H1 (cell line): ENCODE results near the gene RELA. TPM values are rescaled to one million over a fixed set of nuclear protein-coding genes. Genes with fewer than 3 reads are reported as not detected.

Source experiments
- CTCF ChIA-PET: fragments of 300-600 bp; sonication (Branson Sonifier 250); formaldehyde crosslinking; loops from one replicate; lab custom pipeline; 2021; ENCODE audit not compliant: partially characterized antibody; lab: Charles Lee
- POLR2A ChIA-PET: fragments of 300-600 bp; sonication (Branson Sonifier 250); formaldehyde crosslinking; loops from one replicate; lab custom pipeline; 2021; ENCODE audit warnings: inconsistent platforms; ENCODE audit not compliant: partially characterized antibody; lab: Charles Lee
- DNase-seq, 2 experiments: peaks; one replicate each; pipeline versions ENCODE4 v3.0.0 to v3.0.0-alpha.2; 2010 to 2022; ENCODE audit warnings: low spot score in 2 of 2, low read depth in 1 of 2, mixed read lengths in 1 of 2
- FAIRE-seq: peaks from 2 replicates; lab custom pipeline; 2011; peaks lifted over from hg19 to GRCh38; lab: Jason Lieb, UNC
- H2AFZ ChIP-seq: 2 replicates; pipeline ENCODE4 v1.8.1; 2012; ENCODE audit warnings: low read length, inconsistent platforms
- H2AK5ac ChIP-seq: 2 replicates; pipeline ENCODE4 v1.6.1; 2013; ENCODE audit warnings: low read depth, low read length
- H2BK120ac ChIP-seq: replicated peaks from 2 replicates; pipeline ENCODE3; 2013; ENCODE audit warnings: low read depth, low read length, inconsistent platforms
- H2BK12ac ChIP-seq: 2 replicates; pipeline ENCODE4 v1.6.1; 2013; ENCODE audit warnings: low read depth, low read length
- H2BK15ac ChIP-seq: 2 replicates; pipeline ENCODE4 v1.6.1; 2013; ENCODE audit warnings: low read length
- H2BK20ac ChIP-seq: 2 replicates; pipeline ENCODE4 v1.6.1; 2013; ENCODE audit warnings: low read length
- H2BK5ac ChIP-seq: 2 replicates; pipeline ENCODE4 v1.6.1; 2013; ENCODE audit warnings: low read depth, low read length
- H3K14ac ChIP-seq: 2 replicates; pipeline ENCODE4 v1.6.1; 2013; ENCODE audit warnings: inconsistent platforms; ENCODE audit not compliant: insufficient read length
- H3K18ac ChIP-seq: 2 replicates; pipeline ENCODE4 v1.6.1; 2013; ENCODE audit warnings: low read length; ENCODE audit errors: extremely low read depth
- H3K23ac ChIP-seq: 2 replicates; pipeline ENCODE4 v1.6.1; 2013; ENCODE audit warnings: inconsistent platforms; ENCODE audit not compliant: insufficient read length
- H3K23me2 ChIP-seq: 2 replicates; pipeline ENCODE4 v1.6.1; 2013; ENCODE audit warnings: low read depth, low read length
- H3K27ac ChIP-seq: 2 replicates; pipeline ENCODE4 v1.6.1; 2011; ENCODE audit warnings: low read depth, low read length, inconsistent platforms
- H3K27me3 ChIP-seq, 4 experiments: replicated peaks in 1 of 4; 1 replicate in 1 of 4; 2 replicates in 3 of 4; pipeline versions ENCODE4 v1.6.1 to v1.8.1; 2011 to 2013; ENCODE audit warnings: low read length in 3 of 4, mild to moderate bottlenecking in 3 of 4, inconsistent platforms in 2 of 4, mixed read lengths in 2 of 4, moderate library complexity in 1 of 4; ENCODE audit not compliant: control insufficient read depth in 3 of 4, insufficient read depth in 3 of 4; ENCODE audit errors: extremely low read depth in 1 of 4
- H3K36me3 ChIP-seq, 4 experiments: 2 replicates each; pipeline versions ENCODE4 v1.6.1 to v1.8.1; 2011 to 2013; ENCODE audit warnings: mild to moderate bottlenecking in 4 of 4, low read length in 3 of 4, moderate library complexity in 2 of 4, control low read depth in 1 of 4, inconsistent platforms in 1 of 4; ENCODE audit not compliant: insufficient read depth in 4 of 4, control insufficient read depth in 2 of 4
- H3K4ac ChIP-seq: replicated peaks from 2 replicates; pipeline ENCODE3; 2013; ENCODE audit warnings: low read length, low read depth, mixed read lengths, inconsistent platforms; ENCODE audit not compliant: insufficient read length
- H3K4me1 ChIP-seq, 4 experiments: replicated peaks in 1 of 4; 1 replicate in 1 of 4; 2 replicates in 3 of 4; pipeline versions ENCODE4 v1.6.1 to v1.8.1; 2011 to 2013; ENCODE audit warnings: low read length in 3 of 4, inconsistent platforms in 2 of 4, mixed read lengths in 1 of 4; ENCODE audit not compliant: insufficient read depth in 4 of 4, control insufficient read depth in 3 of 4
- H3K4me2 ChIP-seq, 2 experiments: 2 replicates each; pipeline versions ENCODE4 v1.6.1 to v1.8.1; 2011 to 2013; ENCODE audit warnings: low read depth in 2 of 2, low read length in 2 of 2, control low read depth in 1 of 2, inconsistent platforms in 1 of 2, mild to moderate bottlenecking in 1 of 2; ENCODE audit not compliant: insufficient read depth in 1 of 2
- H3K4me3 ChIP-seq, 4 experiments: fragments of 200-600, 300-600 bp in 1 of 4; sonication (generic), shearing (Covaris generic), sonication (Bioruptor Twin) in 1 of 4; 2 replicates each; pipeline versions ENCODE4 v1.5.1 to v1.8.1; 2011 to 2016; ENCODE audit warnings: low read length in 4 of 4, low read depth in 3 of 4, control low read depth in 2 of 4, inconsistent platforms in 2 of 4, mild to moderate bottlenecking in 2 of 4, mixed read lengths in 1 of 4, moderate library complexity in 1 of 4; ENCODE audit not compliant: insufficient read depth in 2 of 4; ENCODE audit errors: extremely low read depth in 1 of 4
- H3K56ac ChIP-seq: replicated peaks from 2 replicates; pipeline ENCODE3; 2013; ENCODE audit warnings: low read depth, mild to moderate bottlenecking, mixed read lengths, low read length, inconsistent platforms; ENCODE audit not compliant: insufficient read length
- H3K79me1 ChIP-seq: 2 replicates; pipeline ENCODE4 v1.6.1; 2013; ENCODE audit warnings: low read depth, low read length, control low read depth
- H3K79me2 ChIP-seq, 2 experiments: 2 replicates each; pipeline versions ENCODE4 v1.6.1 to v1.8.1; 2012 to 2013; ENCODE audit warnings: low read length in 2 of 2, mild to moderate bottlenecking in 2 of 2, inconsistent platforms in 1 of 2; ENCODE audit not compliant: insufficient read depth in 2 of 2, control insufficient read depth in 1 of 2
- H3K9ac ChIP-seq, 4 experiments: replicated peaks in 1 of 4; 1 replicate in 1 of 4; 2 replicates in 3 of 4; pipeline versions ENCODE4 v1.6.1 to v1.8.1; 2011 to 2013; ENCODE audit warnings: low read depth in 3 of 4, low read length in 3 of 4, control low read depth in 2 of 4, mild to moderate bottlenecking in 2 of 4, moderate library complexity in 2 of 4, inconsistent platforms in 1 of 4; ENCODE audit errors: extremely low read depth in 1 of 4
- H3K9me3 ChIP-seq, 2 experiments: 2 replicates each; pipeline versions ENCODE4 v1.6.1 to v1.8.1; 2012 to 2013; ENCODE audit warnings: mild to moderate bottlenecking in 2 of 2, moderate library complexity in 2 of 2, control low read depth in 1 of 2, inconsistent platforms in 1 of 2, low read depth in 1 of 2, low read length in 1 of 2, mixed read lengths in 1 of 2; ENCODE audit not compliant: insufficient read depth in 2 of 2
- H4K20me1 ChIP-seq, 2 experiments: replicated peaks in 1 of 2; 2 replicates each; pipeline versions ENCODE3 to v1.8.1; 2011 to 2013; ENCODE audit warnings: inconsistent platforms in 2 of 2, low read length in 2 of 2, mild to moderate bottlenecking in 1 of 2; ENCODE audit not compliant: insufficient read depth in 2 of 2, control insufficient read depth in 1 of 2
- H4K5ac ChIP-seq: 2 replicates; pipeline ENCODE4 v1.6.1; 2013; ENCODE audit warnings: low read length, low read depth, mixed read lengths, inconsistent platforms; ENCODE audit not compliant: insufficient read length
- H4K8ac ChIP-seq: 2 replicates; pipeline ENCODE4 v1.8.0; 2013; ENCODE audit warnings: mild to moderate bottlenecking, moderate library complexity, low read length, inconsistent platforms; ENCODE audit not compliant: insufficient read depth; ENCODE audit errors: extremely low read depth
- H4K91ac ChIP-seq: replicated peaks from 2 replicates; pipeline ENCODE3; 2013; ENCODE audit warnings: low read length, mixed read lengths, inconsistent platforms; ENCODE audit not compliant: insufficient read length
- ASH2L ChIP-seq: fragments of 200-600, 300-600 bp; sonication (generic); IDR thresholded peaks from one replicate; pipeline ENCODE4 v1.7.1; 2017; ENCODE audit warnings: low read length
- BACH1 ChIP-seq: IDR thresholded peaks from 2 replicates; pipeline ENCODE4 v1.6.1; 2012; ENCODE audit warnings: low read length, improper control_type of control experiment
- CEBPB ChIP-seq: IDR thresholded peaks from 2 replicates; pipeline ENCODE4 v1.6.1; 2012; ENCODE audit warnings: low read depth, low read length
- GABPA ChIP-seq: IDR thresholded peaks from 2 replicates; pipeline ENCODE4 v1.6.1; 2011; ENCODE audit warnings: mild to moderate bottlenecking, low read length, moderate library complexity, borderline replicate concordance; ENCODE audit not compliant: insufficient read depth
- GTF2F1 ChIP-seq: IDR thresholded peaks from 2 replicates; pipeline ENCODE4 v1.6.1; 2012; ENCODE audit warnings: low read depth, low read length, improper control_type of control experiment, borderline replicate concordance
- HDAC6 ChIP-seq: IDR thresholded peaks from one replicate; pipeline ENCODE4 v1.7.1; 2012; ENCODE audit warnings: low read depth, mild to moderate bottlenecking, inconsistent platforms, low read length, moderate library complexity
- SIX5 ChIP-seq: IDR thresholded peaks from 2 replicates; pipeline ENCODE4 v1.6.1; 2011; ENCODE audit warnings: mild to moderate bottlenecking, low read depth, low read length
- SRF ChIP-seq: IDR thresholded peaks from 2 replicates; pipeline ENCODE4 v1.6.1; 2011; ENCODE audit warnings: mild to moderate bottlenecking, low read depth, low read length, moderate library complexity
- TBP ChIP-seq: IDR thresholded peaks from 2 replicates; pipeline ENCODE4 v1.6.1; 2011; ENCODE audit warnings: low read depth, low read length, improper control_type of control experiment
- WGBS, 2 experiments: shearing (Covaris generic) in 1 of 2; methylation state at CpG; one replicate each; pipeline versions ENCODE4 v1.1.6 to v1.1.7; 2013 to 2015; ENCODE audit warnings: low lambda C conversion rate in 2 of 2, mixed read lengths in 2 of 2, inconsistent platforms in 1 of 2, low coverage in 1 of 2, missing lambda C conversion rate in 1 of 2; ENCODE audit not compliant: insufficient replicate concordance in 2 of 2, insufficient coverage in 1 of 2, insufficient read length in 1 of 2; ENCODE audit errors: extremely low coverage in 1 of 2, missing lambda C conversion rate in 1 of 2; 5-methylcytosine and 5-hydroxymethylcytosine counted together
- polyA plus RNA-seq, 7 experiments: library from polyadenylated mRNA; depleted of rRNA in 3 of 7; stranded (reverse) in 5 of 7; unstranded in 2 of 7; fragments of >200 nt in 5 of 7; fragments of 200-250 nt in 2 of 7; gene quantifications; 1 replicate in 5 of 7; 2 replicates in 1 of 7; 4 replicates in 1 of 7; pipeline versions ENCODE4 v1.2.1 to v1.2.3, GENCODE V29; 2011 to 2013; ENCODE audit warnings: missing spikeins in 2 of 7, mixed read lengths in 2 of 7
- total RNA-seq: library from RNA; stranded (reverse); fragmentation: NEBNext Ultra II Directional; extraction: Animal tissue kit (Norgen Biotek cat#: 25700); gene quantifications from 2 replicates; pipeline ENCODE4 v1.2.1, GENCODE V29; 2021
- TF ChIP-seq, protein P1 (sequence below): IDR thresholded peaks from 2 replicates; pipeline ENCODE4 v1.6.1; 2012; ENCODE audit warnings: low read length, inconsistent platforms

RELA gene
- total and polyA plus RNA-seq, 2 of the 8 experiments (the other 6 are each of a cell fraction or from before 2014, with no cell fraction given): 21.9 to 27.5 TPM

DNA sequence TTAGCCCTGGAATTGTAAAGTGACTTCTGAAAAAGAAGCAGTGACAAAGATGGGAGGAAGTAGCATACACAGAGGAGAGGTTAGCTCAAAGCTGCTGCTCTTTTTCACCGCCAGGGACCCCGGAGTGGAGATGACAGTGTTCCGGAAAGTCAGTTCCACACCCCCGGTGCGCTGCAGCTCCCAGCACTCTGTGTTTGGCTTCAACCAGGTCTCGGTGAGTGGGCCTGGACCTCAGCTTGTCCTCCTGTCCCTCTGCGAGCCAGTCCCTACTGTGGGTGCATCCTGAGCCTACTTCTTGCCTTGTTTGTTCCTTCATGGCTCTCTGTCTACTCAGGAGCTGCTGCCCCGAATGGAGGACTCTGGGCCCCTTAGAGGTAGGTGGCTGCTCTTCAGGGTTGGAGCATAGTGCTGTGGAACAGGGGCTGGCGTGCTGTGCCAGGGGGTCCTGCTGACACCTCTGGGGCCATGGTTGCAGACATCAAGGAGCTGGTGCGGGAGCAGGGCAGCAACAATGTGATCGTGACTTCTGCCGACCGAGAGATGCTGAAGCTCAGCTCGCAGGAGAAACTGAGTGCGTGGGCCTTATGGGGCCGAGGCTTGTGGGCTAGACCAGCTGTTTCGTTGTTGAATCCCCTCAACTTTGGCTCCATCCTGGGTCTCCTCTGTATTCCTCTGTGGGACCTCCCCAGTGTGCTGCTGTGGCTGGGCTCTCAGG, 45.4 kb downstream of the RELA start:
- H3K18ac ChIP-seq: no peak overlapping the region
- POLR2A ChIA-PET: interaction anchor here (0.7 to 5.7 kb wide), 10 partner anchors 9 to 120 kb away, joined by 3 to 38 read pairs (median 6); partner anchors contain the start of gene SIPA1
- H3K79me2 ChIP-seq: peaks cover 11 to 27% of the 10 kb centered on the region in 2 experiments
- no peak overlapping the region for H3K27ac ChIP-seq
- no peak overlapping the region for H3K23ac ChIP-seq
- H4K91ac ChIP-seq: no peak overlapping the region
- no peak overlapping the region for H2AFZ ChIP-seq
- peaks cover 3 to 32% (median 19%) of the 10 kb centered on the region in 4 experiments; a peak in 7 of 8 replicates for H3K36me3 ChIP-seq
- peaks cover 5 to 36% of the 10 kb centered on the region in 2 experiments for H4K20me1 ChIP-seq
- peaks cover 16% of the 10 kb centered on the region for H3K23me2 ChIP-seq
- H4K5ac ChIP-seq: no peak overlapping the region
- H3K27me3 ChIP-seq: no peaks in the 10 kb centered on the region
- no peak overlapping the region for H2BK15ac ChIP-seq
- H2BK120ac ChIP-seq: no peak overlapping the region
- H3K9ac ChIP-seq: no peak overlapping the region
- peaks cover 0 to 18% (median 9%) of the 10 kb centered on the region in 4 experiments; a peak in 5 of 7 replicates for H3K4me1 ChIP-seq
- FAIRE-seq: no peak
- H2BK5ac ChIP-seq: no peak overlapping the region
- 87% methylated on average over 17 of the region's 17 CpGs; no CpG with 5 or more reads in 1 of the 2 experiments for WGBS, 2 experiments
- H2BK20ac ChIP-seq: no peak overlapping the region
- H3K79me1 ChIP-seq: peaks cover 24% of the 10 kb centered on the region
- no peaks in the 10 kb centered on the region for H3K9me3 ChIP-seq
- peak overlapping the region; percentile 80 to 98; a peak in 2 of 4 replicates for H3K4me2 ChIP-seq
- no peak overlapping the region for H3K56ac ChIP-seq
- no peak for DNase-seq
- no peak overlapping the region for H4K8ac ChIP-seq
- H2BK12ac ChIP-seq: no peak overlapping the region
- H2AK5ac ChIP-seq: no peak overlapping the region
- H3K14ac ChIP-seq: no peak overlapping the region
- H3K4ac ChIP-seq: no peak overlapping the region
- H3K4me3 ChIP-seq: peak overlapping the region in 2 of 4 experiments; percentile 85 to 88; a peak in 2 of 8 replicates
- CTCF ChIA-PET: interaction anchor here (0.7 to 2.1 kb wide), 9 partner anchors 9 to 94 kb away, joined by 3 to 11 read pairs (median 4); partner anchors contain the start of genes KAT5 and SIPA1
- no peak for TF ChIP-seq CEBPB
- TF ChIP-seq, protein P1, sequence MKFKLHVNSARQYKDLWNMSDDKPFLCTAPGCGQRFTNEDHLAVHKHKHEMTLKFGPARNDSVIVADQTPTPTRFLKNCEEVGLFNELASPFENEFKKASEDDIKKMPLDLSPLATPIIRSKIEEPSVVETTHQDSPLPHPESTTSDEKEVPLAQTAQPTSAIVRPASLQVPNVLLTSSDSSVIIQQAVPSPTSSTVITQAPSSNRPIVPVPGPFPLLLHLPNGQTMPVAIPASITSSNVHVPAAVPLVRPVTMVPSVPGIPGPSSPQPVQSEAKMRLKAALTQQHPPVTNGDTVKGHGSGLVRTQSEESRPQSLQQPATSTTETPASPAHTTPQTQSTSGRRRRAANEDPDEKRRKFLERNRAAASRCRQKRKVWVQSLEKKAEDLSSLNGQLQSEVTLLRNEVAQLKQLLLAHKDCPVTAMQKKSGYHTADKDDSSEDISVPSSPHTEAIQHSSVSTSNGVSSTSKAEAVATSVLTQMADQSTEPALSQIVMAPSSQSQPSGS: no peak
- TF ChIP-seq HDAC6: no peak
- TF ChIP-seq BACH1: no peak
- no peak for TF ChIP-seq GABPA
- no peak for TF ChIP-seq GTF2F1
- TF ChIP-seq ASH2L: no peak
- TF ChIP-seq TBP: no peak
- TF ChIP-seq SRF: no peak
- no peak for TF ChIP-seq SIX5
